OCI-LY7 (cell line): Measurements from ENCODE around the gene SIGLEC1. TPM values are rescaled to one million over a fixed set of nuclear protein-coding genes. Genes with fewer than 3 reads are reported as not detected.

Experiments used
- BruUV-seq: library from RNA; stranded (reverse); fragments of 400-500 nt; replicated peaks from 2 replicates; lab custom pipeline; 2021; lab: Mats Ljungman, UMichigan
- CTCF ChIA-PET: fragments of 300-600 bp; sonication (Branson Sonifier 250); formaldehyde crosslinking; loops from one replicate; lab custom pipeline; 2022; ENCODE audit warnings: antibody characterized with exemption; ENCODE audit not compliant: unreplicated experiment; lab: Charles Lee
- POLR2A ChIA-PET: fragments of 300-600 bp; sonication (Branson Sonifier 250); formaldehyde crosslinking; loops from one replicate; lab custom pipeline; 2022; ENCODE audit warnings: antibody characterized with exemption; lab: Charles Lee
- DNase-seq: peaks from one replicate; pipeline ENCODE4 v3.0.0-alpha.2; 2015; ENCODE audit warnings: low spot score
- H2AFZ ChIP-seq: fragments of 200-600 bp; sonication (generic), shearing (Covaris generic); 2 replicates; pipeline ENCODE4 v1.6.1; 2014; ENCODE audit warnings: mild to moderate bottlenecking, antibody characterized with exemption, low read length, moderate library complexity
- H3K27ac ChIP-seq: fragments of 200-600 bp; sonication (generic); 2 replicates; pipeline ENCODE4 v1.5.1; 2014; ENCODE audit warnings: mixed run types, low read depth, mild to moderate bottlenecking, moderate library complexity, low read length, inconsistent platforms; ENCODE audit not compliant: poor library complexity, severe bottlenecking
- H3K36me3 ChIP-seq: fragments of 200-600 bp; sonication (generic); 2 replicates; pipeline ENCODE4 v1.6.1; 2014; ENCODE audit warnings: mild to moderate bottlenecking, antibody characterized with exemption, low read length, moderate library complexity, mixed read lengths; ENCODE audit not compliant: insufficient read depth
- H3K4me1 ChIP-seq: fragments of 200-600 bp; sonication (generic); 2 replicates; pipeline ENCODE4 v1.5.1; 2014; ENCODE audit warnings: mild to moderate bottlenecking, low read length; ENCODE audit not compliant: insufficient read depth, poor library complexity, severe bottlenecking
- H3K4me2 ChIP-seq: fragments of 200-600 bp; sonication (generic); 2 replicates; pipeline ENCODE4 v1.6.1; 2014; ENCODE audit warnings: mild to moderate bottlenecking, low read length
- H3K4me3 ChIP-seq: fragments of 200-600 bp; sonication (generic); 2 replicates; pipeline ENCODE4 v1.5.1; 2014; ENCODE audit warnings: mild to moderate bottlenecking, low read depth, low read length; ENCODE audit not compliant: poor library complexity, severe bottlenecking
- H3K79me2 ChIP-seq: fragments of 200-600 bp; sonication (generic); 2 replicates; pipeline ENCODE4 v1.6.1; 2016; ENCODE audit warnings: low read depth, mild to moderate bottlenecking, low read length, moderate library complexity, mixed read lengths; ENCODE audit not compliant: insufficient read depth
- H3K9me2 ChIP-seq: fragments of 200-600 bp; sonication (generic); 2 replicates; pipeline ENCODE4 v1.6.1; 2016; ENCODE audit warnings: mild to moderate bottlenecking, low read length, mixed read lengths; ENCODE audit not compliant: insufficient read depth
- H3K9me3 ChIP-seq: fragments of 200-600 bp; sonication (generic); 2 replicates; pipeline ENCODE4 v1.6.1; 2014; ENCODE audit warnings: mild to moderate bottlenecking, mixed run types, low read length, mixed read lengths
- H4K20me1 ChIP-seq: fragments of 200-600 bp; sonication (generic); 2 replicates; pipeline ENCODE4 v1.6.1; 2014; ENCODE audit warnings: mild to moderate bottlenecking, antibody characterized with exemption, low read length, moderate library complexity, mixed read lengths; ENCODE audit not compliant: insufficient read depth
- CTCF ChIP-seq: fragments of 200-600 bp; sonication (generic); conservative IDR thresholded peaks from 2 replicates; pipeline ENCODE4 v1.5.1; 2014; ENCODE audit warnings: mild to moderate bottlenecking, antibody characterized with exemption, low read length, moderate library complexity, mixed read lengths
- EZH2phosphoT487 ChIP-seq: fragments of 200-600 bp; sonication (generic); IDR thresholded peaks from 2 replicates; pipeline ENCODE4 v1.6.1; 2018; ENCODE audit warnings: low read depth, borderline replicate concordance, mild to moderate bottlenecking, mixed run types, antibody characterized with exemption, low read length, moderate library complexity, mixed read lengths
- intact Hi-C: fragments of 100-400 bp; cut with micrococcal nuclease; formaldehyde crosslinking; loops from one replicate; pipeline ENCODE4 v1.10.0; 2022; ENCODE audit not compliant: unreplicated experiment
- total RNA-seq, 2 experiments: library from RNA; depleted of rRNA in 1 of 2; stranded (reverse); fragments of >200 nt in 1 of 2; shearing (Covaris generic) in 1 of 2; gene quantifications; 2 replicates each; pipeline ENCODE4 v1.2.3, GENCODE V29; 2014 to 2022

Gene SIGLEC1
- total RNA-seq, 2 experiments from 2014 or later = 0.11 TPM; not detected in 1

GRCh38 chr20:3759884-3760283 lies 47.5 kb upstream of the SIGLEC1 start:
- TF ChIP-seq CTCF (no peak), EZH2phosphoT487 (no peak)
- CTCF ChIA-PET = no interaction called here
- Histone ChIP-seq H3K9me2 (no peaks in the 10 kb centered on the region), H3K9me3 (no peaks in the 10 kb centered on the region), H3K36me3 (peaks cover 49% of the 10 kb centered on the region), H3K4me1 (peaks cover 13% of the 10 kb centered on the region), H4K20me1 (no peaks in the 10 kb centered on the region), H2AFZ (no peak overlapping the region), H3K79me2 (no peaks in the 10 kb centered on the region), H3K27ac (no peak overlapping the region), H3K4me3 (no peak overlapping the region), H3K4me2 (no peak overlapping the region)
- BruUV-seq = no TSS peak
- intact Hi-C loops = no loop called here
- POLR2A ChIA-PET = interaction anchor here (1.2 kb wide), 1 partner anchor 8 kb away, joined by 3 read pairs; the partner anchor contains the start of gene ADISSP
- no peak for DNase-seq

GRCh38 chr20:3759316-3759823 lies 47.0 kb upstream of the SIGLEC1 start:
- TF ChIP-seq EZH2phosphoT487 (no peak), CTCF (no peak)
- POLR2A ChIA-PET = interaction anchor here (1.2 kb wide), 1 partner anchor 8 kb away, joined by 3 read pairs; the partner anchor contains the start of gene ADISSP

GRCh38 chr20:3758566-3758965 lies 46.2 kb upstream of the SIGLEC1 start:
- intact Hi-C loops = no loop called here
- BruUV-seq = no TSS peak
- DNase-seq = no peak
- TF ChIP-seq EZH2phosphoT487 (no peak), CTCF (no peak)
- CTCF ChIA-PET = no interaction called here
- peaks cover 49% of the 10 kb centered on the region for H3K36me3 ChIP-seq
- H3K27ac ChIP-seq = no peak overlapping the region
- H2AFZ ChIP-seq = no peak overlapping the region
- no peaks in the 10 kb centered on the region for H3K79me2 ChIP-seq
- H3K9me3 ChIP-seq = no peaks in the 10 kb centered on the region
- POLR2A ChIA-PET = interaction anchor here (1.2 to 2.2 kb wide), 2 partner anchors 9 to 10 kb away, joined by 3 to 11 read pairs; partner anchors contain the start of gene ADISSP
- H3K9me2 ChIP-seq = no peaks in the 10 kb centered on the region
- no peaks in the 10 kb centered on the region for H4K20me1 ChIP-seq
- no peak overlapping the region for H3K4me3 ChIP-seq
- peaks cover 13% of the 10 kb centered on the region for H3K4me1 ChIP-seq
- H3K4me2 ChIP-seq = no peak overlapping the region

More at GRCh38 chr20:3759316-3759823, 47.0 kb upstream of the SIGLEC1 start:
- BruUV-seq = no TSS peak
- CTCF ChIA-PET = no interaction called here
- Histone ChIP-seq H2AFZ (no peak overlapping the region), H3K4me2 (no peak overlapping the region), H3K79me2 (no peaks in the 10 kb centered on the region), H3K9me3 (no peaks in the 10 kb centered on the region), H3K9me2 (no peaks in the 10 kb centered on the region), H3K4me1 (peaks cover 13% of the 10 kb centered on the region), H3K36me3 (peaks cover 49% of the 10 kb centered on the region), H3K4me3 (no peak overlapping the region), H4K20me1 (no peaks in the 10 kb centered on the region), H3K27ac (no peak overlapping the region)
- DNase-seq = no peak
- intact Hi-C loops = no loop called here
